Small intestine (tissue), 7 donors: ENCODE data around the gene BBIP1. TPM values are rescaled to one million over a fixed set of nuclear protein-coding genes. Genes with fewer than 3 reads are reported as not detected.

Source experiments
- DNase-seq, 2 donors: peaks; one replicate each; pipeline versions ENCODE4 v3.0.0 to v3.0.0-alpha.2; 2013
- FAIRE-seq: peaks from 2 replicates; lab custom pipeline; 2012; peaks lifted over from hg19 to GRCh38; lab: Jason Lieb, UNC
- H3K27ac ChIP-seq, 3 donors: one replicate each; pipeline ENCODE4 v1.5.1; 2013; ENCODE audit warnings: low read length in 2 of 3, mild to moderate bottlenecking in 2 of 3, control low read depth in 1 of 3, inconsistent platforms in 1 of 3, low read depth in 1 of 3, moderate library complexity in 1 of 3
- H3K27me3 ChIP-seq, 3 donors: one replicate each; pipeline ENCODE4 v1.6.1; 2013; ENCODE audit warnings: low read length in 3 of 3, inconsistent platforms in 1 of 3; ENCODE audit not compliant: control insufficient read depth in 3 of 3, insufficient read depth in 3 of 3
- H3K36me3 ChIP-seq, 3 donors: one replicate each; pipeline ENCODE4 v1.6.1; 2013; ENCODE audit warnings: low read length in 3 of 3, inconsistent platforms in 1 of 3, low read depth in 1 of 3, mild to moderate bottlenecking in 1 of 3, moderate library complexity in 1 of 3; ENCODE audit not compliant: control insufficient read depth in 3 of 3, insufficient read depth in 2 of 3
- H3K4me1 ChIP-seq, 3 donors: one replicate each; pipeline ENCODE4 v1.6.1; 2013; ENCODE audit warnings: low read length in 2 of 3, inconsistent platforms in 1 of 3, low read depth in 1 of 3, mild to moderate bottlenecking in 1 of 3, moderate library complexity in 1 of 3; ENCODE audit not compliant: control insufficient read depth in 3 of 3, insufficient read depth in 2 of 3
- H3K4me3 ChIP-seq, 3 donors: one replicate each; pipeline ENCODE4 v1.5.1; 2013; ENCODE audit warnings: low read length in 3 of 3, control low read depth in 1 of 3, inconsistent platforms in 1 of 3, low read depth in 1 of 3, mild to moderate bottlenecking in 1 of 3, moderate library complexity in 1 of 3
- H3K9me3 ChIP-seq, 2 donors: one replicate each; pipeline ENCODE4 v1.6.1; 2013; ENCODE audit warnings: low read depth in 1 of 2, low read length in 1 of 2; ENCODE audit not compliant: control insufficient read depth in 2 of 2, insufficient read depth in 1 of 2
- whole genome bisulfite sequencing, 3 donors: extraction: QIAGEN DNeasy Blood & Tissue Kit; methylation state at CpG; one replicate each; pipeline ENCODE4 v1.1.7; 2013; 5-methylcytosine and 5-hydroxymethylcytosine counted together
- polyA plus RNA-seq, 4 donors: library from polyadenylated mRNA; stranded (reverse) in 3 of 4; unstranded in 1 of 4; fragments of 200-250 nt in 3 of 4; fragments of 120-200 nt in 1 of 4; gene quantifications; one replicate each; pipeline versions ENCODE4 v1.2.1 to v1.2.3, GENCODE V29; 2013
- donor health status: healthy with polysubstance abuse.
- donor health status: control.
- donor health status: control.
- donor health status: Bipolar disorder and iron deficiency.
- donor health status: healthy.

Gene BBIP1
- polyA plus RNA-seq, 4 donors = 10.7 to 21.1 (median 17.5) TPM

GRCh38 chr10:110939419-110939818 is 20.4 kb upstream of the BBIP1 start:
- FAIRE-seq = no peak
- Histone ChIP-seq H3K4me3 (no peak overlapping the region), H3K4me1 (no peaks in the 10 kb centered on the region), H3K9me3 (peaks cover 0 to 3% of the 10 kb centered on the region in 2 donors), H3K27me3 (no peaks in the 10 kb centered on the region), H3K36me3 (peaks cover 0 to 19% (median 2%) of the 10 kb centered on the region in 3 donors), H3K27ac (no peak overlapping the region)
- DNase-seq = no peak
- 96 to 98% (median 96%) methylated on average over 4 of the region's 4 CpGs for WGBS, 3 donors

DNA sequence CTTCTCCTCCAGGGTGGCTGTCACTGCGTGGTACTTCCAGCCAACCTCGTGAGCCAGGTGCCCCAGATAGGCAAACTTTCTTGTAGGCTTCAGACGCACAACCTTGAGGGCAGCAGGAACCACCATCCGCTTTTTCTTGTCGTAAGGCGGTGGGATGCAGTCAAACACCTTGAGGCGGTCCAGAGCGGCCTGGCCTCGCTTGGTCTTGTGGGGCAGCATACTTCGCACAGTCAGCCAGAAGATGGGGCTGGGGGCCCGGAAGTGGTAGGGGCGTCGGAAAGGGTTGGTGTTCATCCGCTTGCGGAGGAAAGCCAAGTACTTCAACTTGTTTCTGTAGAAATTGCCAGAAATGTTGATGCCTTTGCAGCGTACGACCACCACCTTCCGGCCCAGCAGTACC is 17.8 kb upstream of the BBIP1 start:
- H3K4me1 ChIP-seq = peaks cover 0 to 4% (median 3%) of the 10 kb centered on the region in 3 donors
- WGBS, 3 donors = 97 to 98% (median 98%) methylated on average over 18 of the region's 18 CpGs
- DNase-seq (no peak), FAIRE-seq (no peak)
- H3K27ac ChIP-seq = no peak overlapping the region
- no peak overlapping the region for H3K4me3 ChIP-seq
- H3K9me3 ChIP-seq = no peaks in the 10 kb centered on the region
- peaks cover 0 to 17% (median 0%) of the 10 kb centered on the region in 3 donors for H3K36me3 ChIP-seq
- no peaks in the 10 kb centered on the region for H3K27me3 ChIP-seq

DNA sequence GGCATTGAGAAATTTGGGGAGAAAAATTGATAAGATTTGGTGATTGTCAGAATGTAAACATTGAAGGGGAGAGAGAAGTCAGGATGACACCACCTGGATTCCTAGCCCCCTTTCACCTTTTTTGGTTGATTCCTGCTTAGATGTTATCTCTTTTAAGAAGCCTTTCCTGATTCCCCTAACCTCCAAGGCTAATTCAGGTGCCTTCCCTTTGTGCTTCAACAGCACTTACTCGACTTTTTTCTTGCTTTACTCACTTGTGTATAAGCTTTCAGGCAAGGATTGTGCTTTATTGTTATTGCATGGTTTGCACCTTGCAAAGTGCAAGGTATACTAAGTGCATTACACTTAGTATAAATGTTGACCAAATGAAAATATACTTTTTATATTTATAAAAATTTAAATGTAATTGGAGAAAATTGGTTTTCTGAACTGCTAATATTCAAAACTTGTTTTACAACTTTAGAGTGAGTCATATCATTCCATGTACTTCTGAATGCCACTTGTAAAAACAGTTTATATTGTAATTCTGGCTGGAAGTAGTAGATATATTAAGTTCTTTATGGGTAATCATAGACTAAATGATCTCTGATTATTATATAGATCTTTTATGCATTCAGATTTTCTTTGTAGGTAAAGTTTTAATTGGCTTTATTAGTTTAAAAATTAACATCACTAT is 13.7 kb upstream of the BBIP1 start:
- Histone ChIP-seq H3K4me1 (peaks cover 0 to 4% (median 4%) of the 10 kb centered on the region in 3 donors), H3K27ac (no peak overlapping the region), H3K4me3 (no peak overlapping the region), H3K36me3 (peaks cover 0 to 10% (median 0%) of the 10 kb centered on the region in 3 donors), H3K9me3 (no peaks in the 10 kb centered on the region), H3K27me3 (no peaks in the 10 kb centered on the region)
- DNase-seq = no peak
- FAIRE-seq = peak; percentile 30
- 7 to 42% (median 41%) methylated on average over 1 of the region's 1 CpG for WGBS, 3 donors

DNA sequence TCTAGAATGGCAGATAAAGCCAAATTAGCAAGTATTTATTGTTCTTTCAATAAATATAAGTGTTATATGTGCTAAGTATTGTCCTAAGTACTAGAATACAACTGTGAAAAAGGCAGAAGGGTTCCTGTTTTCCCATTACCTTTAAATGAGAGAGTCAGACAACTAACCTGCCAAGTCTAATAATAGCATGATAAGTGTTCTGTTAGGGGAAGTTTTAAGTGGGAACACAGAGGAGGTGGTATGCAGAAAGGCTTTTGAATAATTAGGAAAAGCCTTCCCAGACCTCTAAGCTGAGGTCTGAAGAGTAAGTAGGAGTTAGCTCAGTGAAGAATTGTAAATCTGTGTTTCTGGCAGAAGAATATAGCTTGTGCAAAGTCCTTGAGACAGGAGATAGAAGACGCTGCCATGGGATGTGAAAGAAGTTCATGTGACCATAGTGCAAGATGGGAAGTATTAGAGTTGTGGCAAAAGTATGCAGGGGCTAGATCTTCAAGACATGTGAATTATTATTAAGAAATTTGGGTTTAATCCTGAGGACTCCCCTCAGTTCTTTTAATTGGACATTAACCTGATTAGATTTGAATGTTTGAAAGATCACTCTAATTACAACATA is 12.9 kb upstream of the BBIP1 start:
- Histone ChIP-seq H3K9me3 (no peaks in the 10 kb centered on the region), H3K4me1 (peaks cover 0 to 4% (median 4%) of the 10 kb centered on the region in 3 donors), H3K36me3 (peaks cover 0 to 7% (median 0%) of the 10 kb centered on the region in 3 donors), H3K27ac (no peak overlapping the region), H3K27me3 (no peaks in the 10 kb centered on the region), H3K4me3 (no peak overlapping the region)
- 24 to 40% (median 33%) methylated on average over 1 of the region's 1 CpG for WGBS, 3 donors
- DNase-seq = peak in 1 of 2 donors; percentile 24
- no peak for FAIRE-seq

DNA sequence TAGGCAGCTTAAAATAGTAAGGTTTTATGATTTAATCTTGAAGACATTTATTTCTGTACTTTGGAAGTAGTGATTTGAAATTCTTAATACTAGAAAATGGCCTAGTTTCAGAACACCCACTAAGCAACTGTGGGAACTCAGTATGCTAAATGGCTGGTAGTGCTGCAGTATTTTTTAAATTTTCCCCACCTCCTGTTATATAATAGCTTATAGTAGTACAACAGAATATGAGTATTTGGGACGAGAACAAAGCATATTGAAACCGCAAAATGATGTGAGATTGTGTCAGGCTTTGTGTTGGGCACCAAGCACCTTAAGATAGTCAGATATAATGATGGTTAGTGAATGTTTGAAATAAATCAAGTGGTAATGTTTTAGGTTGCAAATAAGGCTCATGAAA is 8.5 kb upstream of the BBIP1 start:
- no peak overlapping the region for H3K4me3 ChIP-seq
- 89 to 93% (median 92%) methylated on average over 2 of the region's 2 CpGs for WGBS, 3 donors
- DNase-seq (no peak), FAIRE-seq (no peak)
- peaks cover 0 to 8% (median 2%) of the 10 kb centered on the region in 3 donors for H3K4me1 ChIP-seq
- H3K27me3 ChIP-seq = no peaks in the 10 kb centered on the region
- peaks cover 0 to 3% (median 0%) of the 10 kb centered on the region in 3 donors for H3K36me3 ChIP-seq
- H3K9me3 ChIP-seq = no peaks in the 10 kb centered on the region
- no peak overlapping the region for H3K27ac ChIP-seq

DNA sequence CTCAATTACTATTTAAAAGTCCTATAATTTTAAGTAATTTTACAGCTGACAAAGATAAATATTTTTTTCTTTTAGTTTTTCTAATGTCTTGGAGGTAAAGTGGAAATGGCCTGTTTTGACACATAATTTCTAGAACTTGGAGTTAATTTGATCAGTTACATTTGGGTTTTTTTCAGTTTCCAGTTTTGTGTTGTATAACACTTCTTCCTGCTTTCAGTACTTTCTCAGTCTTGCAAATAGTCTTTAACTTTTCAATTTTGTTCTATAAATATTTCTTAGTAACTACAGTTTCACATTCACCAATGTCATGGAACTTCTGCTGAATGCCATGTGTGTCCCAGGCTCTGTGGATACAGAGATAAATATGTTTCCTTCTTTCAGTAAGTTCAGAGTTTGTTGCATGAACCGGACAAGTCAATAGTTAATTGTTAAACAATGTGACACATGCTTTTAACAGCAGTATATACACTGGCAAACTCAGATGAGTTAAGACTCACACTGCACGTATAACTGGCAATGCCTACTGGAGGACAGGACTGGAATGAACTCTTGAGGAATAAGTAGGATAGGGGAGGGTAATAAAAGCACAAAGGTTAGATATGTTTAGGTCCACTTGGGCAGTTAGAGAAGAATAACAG is 5.0 kb upstream of the BBIP1 start:
- peaks cover 0 to 3% (median 0%) of the 10 kb centered on the region in 3 donors for H3K36me3 ChIP-seq
- peak; percentile 90 for FAIRE-seq
- peak; percentile 69 to 87 for DNase-seq
- no peaks in the 10 kb centered on the region for H3K27me3 ChIP-seq
- H3K9me3 ChIP-seq = no peaks in the 10 kb centered on the region
- 8 to 26% (median 24%) methylated on average over 2 of the region's 2 CpGs for WGBS, 3 donors
- peaks cover 0 to 4% (median 0%) of the 10 kb centered on the region in 3 donors for H3K4me1 ChIP-seq
- peak overlapping the region in 1 of 3 donors; percentile 53 for H3K27ac ChIP-seq
- H3K4me3 ChIP-seq = no peak overlapping the region

DNA sequence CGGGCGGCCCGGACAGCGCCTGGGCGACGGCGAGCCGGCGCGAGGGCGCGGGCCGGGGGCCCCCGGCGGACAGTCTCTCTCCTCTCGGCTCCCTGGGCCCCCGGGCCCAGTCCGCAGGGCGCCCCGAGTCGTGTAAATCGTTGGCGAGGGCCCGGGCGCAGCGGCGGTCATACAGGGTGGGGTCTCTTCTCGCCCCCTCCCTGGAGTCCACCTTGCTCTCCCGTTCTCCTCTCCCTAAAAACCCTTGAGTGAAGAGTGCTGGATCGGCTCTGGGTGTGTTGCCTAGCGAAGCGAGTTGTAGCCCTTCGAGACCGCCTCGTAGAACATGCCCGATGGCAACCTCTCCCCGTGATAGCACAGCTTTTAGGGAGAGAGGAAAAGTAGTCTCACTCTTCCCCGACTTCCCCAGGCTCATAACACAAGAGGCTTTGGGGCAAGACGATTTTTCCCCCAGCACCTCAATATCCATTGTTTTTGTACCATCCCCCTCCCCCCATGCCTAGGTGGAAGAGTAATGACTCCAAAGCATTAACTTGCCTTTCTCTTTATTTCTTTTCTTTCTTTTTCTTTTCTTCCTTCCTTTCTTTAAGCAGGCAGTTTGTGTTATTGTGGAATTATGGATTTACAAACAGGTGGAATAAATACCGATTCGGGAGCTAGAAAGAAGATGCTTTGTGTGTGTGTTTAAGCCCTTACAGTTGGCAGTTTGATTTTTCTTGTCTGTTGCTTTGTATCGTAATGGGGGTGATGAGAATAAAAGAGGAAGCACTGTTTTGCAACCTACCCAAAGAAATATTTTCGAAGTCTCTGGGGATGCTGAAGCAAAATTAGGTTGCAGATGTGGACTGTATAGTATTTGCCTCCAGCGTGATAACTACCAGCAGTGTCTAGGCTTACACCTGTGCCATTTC is 1.2 kb upstream of the BBIP1 start:
- no peaks in the 10 kb centered on the region for H3K36me3 ChIP-seq
- peak overlapping the region; percentile 90 to 97 (median 97) for H3K4me3 ChIP-seq
- DNase-seq (peak; percentile 51 to 77), FAIRE-seq (no peak)
- no peaks in the 10 kb centered on the region for H3K9me3 ChIP-seq
- H3K27ac ChIP-seq = peak overlapping the region; percentile 97 to 99 (median 99)
- peaks cover 0 to 7% (median 0%) of the 10 kb centered on the region in 3 donors for H3K4me1 ChIP-seq
- WGBS, 3 donors = 0 to 1% (median 1%) methylated on average over 38 to 44 of the region's 44 CpGs
- no peaks in the 10 kb centered on the region for H3K27me3 ChIP-seq
